Measurements from ENCODE around the gene SEMA6A. TPM values are rescaled to one million over a fixed set of nuclear protein-coding genes. Genes with fewer than 3 reads are reported as not detected.

Gene SEMA6A
- total RNA-seq, 2 donors from 2014 or later = 3.9 to 4.4 TPM

GRCh38 chr5:116502616-116503015 is 72.0 kb downstream of the SEMA6A start:
- DNase-seq (ENCODE audit: low spot score) = no peak
- Histone ChIP-seq H3K27ac (no peak overlapping the region), H3K9me3 (no peaks in the 10 kb centered on the region), H3K36me3 (no peaks in the 10 kb centered on the region), H3K27me3 (no peaks in the 10 kb centered on the region), H3K4me1 (peaks cover 0 to 10% of the 10 kb centered on the region in 2 donors), H3K4me3 (no peak overlapping the region)
- TF ChIP-seq CTCF (IDR thresholded peaks at IDR 0.05) = no peak

DNA sequence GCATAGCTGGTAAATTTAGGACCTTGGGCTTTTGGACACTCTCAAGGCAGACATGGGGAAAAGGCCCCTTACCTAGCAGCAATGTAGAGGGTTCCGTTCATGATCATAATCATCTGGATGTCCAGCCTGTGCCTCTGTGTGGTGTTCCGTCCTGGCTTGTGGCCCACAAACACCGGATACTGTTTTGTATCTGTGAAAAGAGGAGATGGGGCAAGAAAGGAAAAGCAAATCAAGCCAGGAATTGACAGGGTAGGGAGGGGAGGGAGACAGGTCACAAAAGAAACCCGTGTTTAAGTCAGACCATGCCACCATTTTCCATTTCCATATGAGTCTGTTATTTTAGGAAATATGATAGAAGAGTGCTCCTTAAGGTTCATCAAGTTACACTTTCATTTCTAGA is 72.5 kb downstream of the SEMA6A start:
- peaks cover 0 to 10% of the 10 kb centered on the region in 2 donors for H3K4me1 ChIP-seq
- no peak overlapping the region for H3K27ac ChIP-seq
- no peak overlapping the region for H3K4me3 ChIP-seq
- H3K27me3 ChIP-seq = no peaks in the 10 kb centered on the region
- no peaks in the 10 kb centered on the region for H3K9me3 ChIP-seq
- TF ChIP-seq CTCF (IDR thresholded peaks at IDR 0.05) = no peak
- no peaks in the 10 kb centered on the region for H3K36me3 ChIP-seq
- DNase-seq (ENCODE audit: low spot score) = no peak

DNA sequence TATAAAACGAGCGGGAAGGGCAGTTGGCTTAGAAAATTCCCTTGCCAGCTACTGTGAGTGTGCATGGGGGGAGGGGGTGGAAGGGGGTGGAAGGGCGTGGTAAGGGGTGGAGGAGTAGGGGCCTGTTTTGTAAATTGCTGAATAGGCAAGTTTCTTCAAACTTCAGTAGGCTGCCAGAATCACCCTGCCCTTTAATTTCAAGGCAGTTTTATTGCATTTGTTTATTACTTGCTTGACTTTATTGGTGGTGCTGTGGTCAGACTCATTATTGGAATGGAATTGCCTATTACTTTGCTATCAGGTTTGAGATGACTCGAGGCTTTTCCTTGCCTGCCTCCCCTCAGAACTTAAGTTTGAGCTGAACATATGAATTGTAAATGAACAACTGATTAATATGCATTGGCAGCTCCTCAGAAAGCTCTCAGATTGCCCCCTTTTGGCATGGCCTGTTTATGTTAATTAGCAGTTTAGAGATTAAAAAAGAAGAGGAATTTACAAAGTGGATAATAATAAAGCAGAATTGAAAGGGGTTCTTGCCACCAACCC is 76.0 kb downstream of the SEMA6A start:
- H3K9me3 ChIP-seq = no peaks in the 10 kb centered on the region
- TF ChIP-seq CTCF (IDR thresholded peaks at IDR 0.05) = no peak
- no peak overlapping the region for H3K27ac ChIP-seq
- no peak overlapping the region for H3K4me3 ChIP-seq
- H3K4me1 ChIP-seq = peaks cover 0 to 7% of the 10 kb centered on the region in 2 donors
- H3K27me3 ChIP-seq = no peaks in the 10 kb centered on the region
- no peak for DNase-seq (ENCODE audit: low spot score)
- no peaks in the 10 kb centered on the region for H3K36me3 ChIP-seq

DNA sequence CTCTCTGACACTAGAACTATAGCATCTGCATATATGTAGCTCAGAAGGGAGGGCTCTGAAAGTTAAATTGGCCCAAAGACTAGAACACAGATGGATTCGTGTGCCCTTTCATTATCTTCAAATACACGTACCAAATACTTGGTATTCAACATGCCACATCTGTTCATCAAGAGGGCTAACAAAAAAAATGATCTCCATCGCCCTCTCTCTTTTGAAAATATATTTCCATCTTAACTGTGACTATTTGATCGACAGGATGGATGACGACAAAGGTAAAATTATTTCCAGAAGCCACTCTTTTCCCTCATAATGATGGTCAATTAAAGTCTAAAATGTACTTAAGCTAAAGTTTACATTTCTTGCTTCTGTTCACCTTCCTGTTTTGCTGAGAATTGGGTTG is 77.0 kb downstream of the SEMA6A start:
- no peak for TF ChIP-seq CTCF (IDR thresholded peaks at IDR 0.05)
- Histone ChIP-seq H3K9me3 (no peaks in the 10 kb centered on the region), H3K36me3 (no peaks in the 10 kb centered on the region), H3K27me3 (no peaks in the 10 kb centered on the region), H3K4me3 (no peak overlapping the region), H3K4me1 (peaks cover 0 to 8% of the 10 kb centered on the region in 2 donors), H3K27ac (no peak overlapping the region)
- DNase-seq (ENCODE audit: low spot score) = no peak

- H3K9me3 ChIP-seq = no peaks in the 10 kb centered on the region
- H3K36me3 ChIP-seq = no peaks in the 10 kb centered on the region
- no peak overlapping the region for H3K27ac ChIP-seq
- no peak for DNase-seq (ENCODE audit: low spot score)
- no peaks in the 10 kb centered on the region for H3K27me3 ChIP-seq
- H3K4me3 ChIP-seq = no peak overlapping the region
- TF ChIP-seq CTCF (IDR thresholded peaks at IDR 0.05) = no peak
- peaks cover 0 to 16% of the 10 kb centered on the region in 2 donors for H3K4me1 ChIP-seq
Measured at GRCh38 chr5:116495786-116496357, 78.8 kb downstream of the SEMA6A start.

All from right atrium auricular region (tissue), 2 donors.